SU-DHL-6 (cell line): ENCODE results near the gene RBPMS2.
"Not testable (repeated sequence)": the region's sequence is repeated elsewhere in the genome, so short reads cannot be mapped to it uniquely, and the experiment has no call there.

Source experiments
- CTCF ChIP-seq: fragments of 200-600 bp; sonication (generic); IDR thresholded peaks from one replicate; pipeline ENCODE4 v1.5.1; 2017; ENCODE audit warnings: antibody characterized with exemption, mild to moderate bottlenecking, low read length, moderate library complexity; ENCODE audit not compliant: insufficient read depth, poor library complexity, severe bottlenecking
- EZH2phosphoT487 ChIP-seq: fragments of 200-600 bp; sonication (generic), shearing (Covaris generic); conservative IDR thresholded peaks from 2 replicates; pipeline ENCODE4 v1.6.1; 2018; ENCODE audit warnings: mild to moderate bottlenecking, antibody characterized with exemption, low read length, moderate library complexity, mixed read lengths

- not testable (repeated sequence) for TF ChIP-seq CTCF, EZH2phosphoT487
Observed at GRCh38 chr15:64795299-64795698, 19.9 kb upstream of the RBPMS2 start.
